Activated naive CD4-positive, alpha-beta T cell treated with anti-CD3 and anti-CD28 coated beads, Interleukin-2, amount 50 U/mL, for 24 hours (primary cell): ENCODE data around the gene TNFRSF14.

Experiments used
- H3K27ac Mint-ChIP-seq: one replicate; pipeline ENCODE4 v1.8.0; 2021; ENCODE audit warnings: mild to moderate bottlenecking, mixed read lengths
- H3K27me3 Mint-ChIP-seq: one replicate; pipeline ENCODE4 v1.8.0; 2021; ENCODE audit warnings: mixed read lengths
- H3K36me3 Mint-ChIP-seq: one replicate; pipeline ENCODE4 v1.8.0; 2021; ENCODE audit warnings: mixed read lengths
- H3K4me1 Mint-ChIP-seq: one replicate; pipeline ENCODE4 v1.8.0; 2021; ENCODE audit warnings: mixed read lengths
- H3K4me3 Mint-ChIP-seq: one replicate; pipeline ENCODE4 v1.8.0; 2021; ENCODE audit warnings: mild to moderate bottlenecking, mixed read lengths
- H3K9me3 Mint-ChIP-seq: one replicate; pipeline ENCODE4 v1.8.0; 2021; ENCODE audit warnings: mixed read lengths

The TNFRSF14 gene

GRCh38 chr1:2612591-2613365 is 56.6 kb downstream of the TNFRSF14 start:
- no peaks in the 10 kb centered on the region for H3K4me1 Mint-ChIP-seq
- H3K27me3 Mint-ChIP-seq, result no peaks in the 10 kb centered on the region
- H3K4me3 Mint-ChIP-seq, result no peak overlapping the region
- H3K36me3 Mint-ChIP-seq, result peaks cover 6% of the 10 kb centered on the region
- peak overlapping the region; percentile 23 for H3K27ac Mint-ChIP-seq
- H3K9me3 Mint-ChIP-seq, result peaks cover 7% of the 10 kb centered on the region
